Neural progenitor cell (in vitro differentiated cells): ENCODE results near the gene POR.

ENCODE experiments used
- CTCF ChIP-seq: fragments of 200-600 bp; sonication (generic); IDR thresholded peaks from 2 replicates; pipeline ENCODE4 v1.5.1; 2017; ENCODE audit warnings: antibody characterized with exemption, mild to moderate bottlenecking
- EZH2 ChIP-seq: fragments of 200-600 bp; sonication (generic); IDR thresholded peaks from 2 replicates; pipeline ENCODE4 v1.6.1; 2017; ENCODE audit warnings: antibody characterized with exemption, mild to moderate bottlenecking, moderate library complexity
- EZH2phosphoT487 ChIP-seq: fragments of 200-600 bp; sonication (generic); IDR thresholded peaks from 2 replicates; pipeline ENCODE4 v1.6.1; 2017; ENCODE audit warnings: antibody characterized with exemption

GRCh38 chr7:76016191-76016947 lies 101.4 kb downstream of the POR start:
- TF ChIP-seq CTCF: no peak
- no peak for TF ChIP-seq EZH2phosphoT487
- TF ChIP-seq EZH2: no peak
